ENCODE measurements around the gene PHC1. TPM values are rescaled to one million over a fixed set of nuclear protein-coding genes. Genes with fewer than 3 reads are reported as not detected.

The PHC1 gene
- total and polyA plus RNA-seq, 7 donors: 11.3 to 27.1 (median 17.7) TPM

DNA sequence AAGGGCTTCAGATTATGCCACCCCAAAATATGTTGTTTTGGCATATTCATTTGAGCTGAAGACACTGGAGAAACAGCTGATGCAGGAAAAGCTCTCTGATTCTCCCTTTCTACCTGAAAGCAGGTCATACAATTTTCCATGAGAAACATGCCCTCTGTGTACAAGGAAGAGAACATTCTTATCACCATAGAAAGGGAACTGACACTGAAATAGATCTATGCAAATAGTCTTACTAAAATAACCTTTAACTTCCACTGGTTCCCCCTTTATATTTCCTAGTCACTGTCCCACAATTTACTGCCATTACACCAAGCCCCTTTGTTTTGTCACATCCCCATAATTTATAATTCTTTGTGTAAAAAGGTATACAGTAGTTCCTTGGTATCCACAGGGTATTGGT is 9.6 kb upstream of the PHC1 start:
- intact Hi-C loops (cut with DNase I): no loop called here

DNA sequence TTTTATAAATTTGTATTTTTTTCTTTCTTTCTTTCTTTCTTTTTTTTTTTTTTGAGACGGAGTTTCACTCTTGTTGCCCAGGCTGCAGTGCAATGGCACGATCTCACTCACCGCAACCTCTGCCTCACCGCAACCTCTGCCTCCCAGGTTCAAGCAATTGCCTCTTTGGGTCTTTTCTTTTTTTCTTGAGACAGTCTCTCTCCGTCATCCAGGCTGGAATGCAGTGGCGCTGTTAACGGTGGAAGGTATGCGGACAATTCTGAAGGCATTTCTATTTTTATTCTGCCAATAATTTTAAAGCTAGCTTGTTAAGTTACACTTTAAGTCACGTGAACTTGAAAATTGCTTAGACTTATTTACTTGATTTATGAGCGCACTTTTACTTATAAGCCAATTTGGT is 8.8 kb upstream of the PHC1 start:
- H3K27me3 ChIP-seq (ENCODE audit: insufficient read depth in 3 of 3, low read length in 2 of 3): no peaks in the 10 kb centered on the region
- WGBS, 3 donors: 42 to 61% (median 58%) methylated on average over 6 to 10 of the region's 10 CpGs
- ATAC-seq (no peak), DNase-seq (no peak)
- H3K4me1 ChIP-seq: no peaks in the 10 kb centered on the region
- no peaks in the 10 kb centered on the region for H3K9me3 ChIP-seq
- intact Hi-C loops (cut with DNase I): no loop called here
- H3K27ac ChIP-seq: no peak overlapping the region
- H3K36me3 ChIP-seq (ENCODE audit: insufficient read depth in 1 of 2, low read depth in 1 of 2): no peaks in the 10 kb centered on the region
- no peak overlapping the region for H3K4me3 ChIP-seq
- TF ChIP-seq, protein P1, sequence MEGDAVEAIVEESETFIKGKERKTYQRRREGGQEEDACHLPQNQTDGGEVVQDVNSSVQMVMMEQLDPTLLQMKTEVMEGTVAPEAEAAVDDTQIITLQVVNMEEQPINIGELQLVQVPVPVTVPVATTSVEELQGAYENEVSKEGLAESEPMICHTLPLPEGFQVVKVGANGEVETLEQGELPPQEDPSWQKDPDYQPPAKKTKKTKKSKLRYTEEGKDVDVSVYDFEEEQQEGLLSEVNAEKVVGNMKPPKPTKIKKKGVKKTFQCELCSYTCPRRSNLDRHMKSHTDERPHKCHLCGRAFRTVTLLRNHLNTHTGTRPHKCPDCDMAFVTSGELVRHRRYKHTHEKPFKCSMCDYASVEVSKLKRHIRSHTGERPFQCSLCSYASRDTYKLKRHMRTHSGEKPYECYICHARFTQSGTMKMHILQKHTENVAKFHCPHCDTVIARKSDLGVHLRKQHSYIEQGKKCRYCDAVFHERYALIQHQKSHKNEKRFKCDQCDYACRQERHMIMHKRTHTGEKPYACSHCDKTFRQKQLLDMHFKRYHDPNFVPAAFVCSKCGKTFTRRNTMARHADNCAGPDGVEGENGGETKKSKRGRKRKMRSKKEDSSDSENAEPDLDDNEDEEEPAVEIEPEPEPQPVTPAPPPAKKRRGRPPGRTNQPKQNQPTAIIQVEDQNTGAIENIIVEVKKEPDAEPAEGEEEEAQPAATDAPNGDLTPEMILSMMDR (IDR thresholded peaks at IDR 0.05): no peak

More for the DNA sequence above, 9.6 kb upstream of the PHC1 start:
- ATAC-seq (no peak), DNase-seq (no peak)
- no peaks in the 10 kb centered on the region for H3K27me3 ChIP-seq (ENCODE audit: insufficient read depth in 3 of 3, low read length in 2 of 3)
- H3K9me3 ChIP-seq: no peaks in the 10 kb centered on the region
- no peak overlapping the region for H3K27ac ChIP-seq
- H3K36me3 ChIP-seq (ENCODE audit: insufficient read depth in 1 of 2, low read depth in 1 of 2): no peaks in the 10 kb centered on the region
- TF ChIP-seq, protein P1 (IDR thresholded peaks at IDR 0.05): no peak
- H3K4me3 ChIP-seq: no peak overlapping the region
- no peaks in the 10 kb centered on the region for H3K4me1 ChIP-seq

DNA sequence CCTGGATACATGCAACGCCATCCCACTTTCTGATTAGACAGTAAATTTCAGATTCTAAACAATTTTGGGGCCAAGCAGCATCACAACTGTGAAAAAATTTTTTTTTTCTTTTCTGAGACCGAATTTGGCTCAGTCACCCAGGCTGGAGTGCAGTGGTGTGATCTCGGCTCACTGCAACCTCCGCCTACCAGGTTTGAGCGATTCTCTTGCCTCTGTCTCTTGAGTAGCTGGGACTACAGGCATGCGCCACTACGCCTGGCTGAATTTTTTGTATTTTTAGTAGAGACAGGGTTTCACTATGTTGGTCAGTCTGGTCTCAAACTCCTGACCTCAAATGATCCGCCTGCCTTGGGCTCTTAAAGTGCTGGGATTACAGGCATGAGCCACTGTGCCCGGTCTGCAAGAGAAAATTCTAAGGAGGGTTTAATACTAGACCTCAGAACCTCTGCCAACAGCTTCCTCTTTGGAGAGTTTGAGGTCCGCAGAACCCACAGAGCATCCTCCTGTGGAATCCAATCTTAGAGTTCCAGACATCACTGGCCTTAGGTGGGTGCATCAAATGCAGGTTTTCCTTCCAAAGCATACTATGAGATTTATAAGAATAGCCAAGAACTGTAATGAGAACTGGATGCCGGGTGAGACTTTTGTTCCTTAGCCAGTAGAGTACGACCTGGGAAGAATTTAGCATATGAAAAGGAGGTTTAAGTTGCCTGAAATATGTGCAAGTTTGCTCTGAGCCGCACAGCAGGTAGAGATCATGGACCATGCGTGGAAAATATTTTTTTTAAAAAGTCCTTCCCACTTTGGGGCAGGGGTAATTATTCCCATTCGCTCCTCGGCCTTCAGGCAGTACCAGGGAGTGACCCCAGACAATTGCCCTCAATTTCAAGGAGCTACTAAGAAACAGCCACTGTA is 7.8 kb upstream of the PHC1 start:
- no peaks in the 10 kb centered on the region for H3K4me1 ChIP-seq
- no peaks in the 10 kb centered on the region for H3K36me3 ChIP-seq (ENCODE audit: insufficient read depth in 1 of 2, low read depth in 1 of 2)
- no peak overlapping the region for H3K27ac ChIP-seq
- no peaks in the 10 kb centered on the region for H3K9me3 ChIP-seq
- H3K27me3 ChIP-seq (ENCODE audit: insufficient read depth in 3 of 3, low read length in 2 of 3): no peaks in the 10 kb centered on the region
- intact Hi-C loops (cut with DNase I): no loop called here
- ATAC-seq: no peak
- H3K4me3 ChIP-seq: no peak overlapping the region
- DNase-seq: no peak
- 83 to 91% (median 85%) methylated on average over 16 of the region's 16 CpGs for WGBS, 3 donors
- TF ChIP-seq, protein P1 (IDR thresholded peaks at IDR 0.05): no peak

DNA sequence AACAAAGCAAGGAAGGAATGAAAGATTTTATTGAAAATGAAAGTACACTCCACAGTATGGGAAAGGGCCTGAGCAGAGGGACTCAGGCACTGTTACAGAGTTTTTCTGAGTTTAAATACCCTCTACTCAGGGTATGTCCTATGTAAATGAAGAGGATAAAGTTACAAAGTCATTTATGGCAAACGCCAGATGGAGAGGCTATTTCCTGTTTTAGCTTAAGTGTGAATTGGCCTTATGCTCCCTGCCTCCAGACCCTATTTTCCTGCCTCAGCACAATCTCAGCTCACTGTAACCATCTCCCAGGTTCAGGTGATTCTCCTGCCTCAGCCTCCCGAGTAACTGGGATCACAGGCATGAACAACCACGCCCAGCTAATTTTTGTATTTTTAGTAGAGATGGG is 6.8 kb upstream of the PHC1 start:
- Histone ChIP-seq H3K27me3 (ENCODE audit: insufficient read depth in 3 of 3, low read length in 2 of 3) (no peaks in the 10 kb centered on the region), H3K27ac (no peak overlapping the region), H3K4me3 (no peak overlapping the region), H3K9me3 (no peaks in the 10 kb centered on the region), H3K36me3 (ENCODE audit: insufficient read depth in 1 of 2, low read depth in 1 of 2) (no peaks in the 10 kb centered on the region), H3K4me1 (no peaks in the 10 kb centered on the region)
- ATAC-seq: no peak
- TF ChIP-seq, protein P1 (IDR thresholded peaks at IDR 0.05): no peak
- intact Hi-C loops (cut with DNase I): no loop called here
- 78 to 80% (median 79%) methylated on average over 3 of the region's 3 CpGs for WGBS, 3 donors
- no peak for DNase-seq

Data from psoas muscle (tissue), 8 donors.